Prostate gland (tissue), 2 donors: ENCODE results near the gene ARSJ.

Source experiments
- POLR2A ChIP-seq: fragments of 450-650 bp; IDR thresholded peaks from one replicate; pipeline ENCODE4 v1.6.1; 2016; ENCODE audit warnings: antibody characterized with exemption, mild to moderate bottlenecking
- POLR2AphosphoS5 ChIP-seq: sonication (generic); formaldehyde crosslinking; IDR thresholded peaks from one replicate; pipeline ENCODE4 v1.6.1; 2017; ENCODE audit warnings: antibody characterized with exemption
- TF ChIP-seq, protein P1 (sequence below), 4 experiments: fragments of 200-600 bp in 2 of 4; fragments of 450-650 bp in 2 of 4; sonication (generic) in 2 of 4; IDR thresholded peaks; 1 replicate in 3 of 4; 2 replicates in 1 of 4; pipeline ENCODE4 v1.5.1; 2016 to 2019; ENCODE audit warnings: antibody characterized with exemption in 4 of 4, mild to moderate bottlenecking in 2 of 4, moderate library complexity in 2 of 4

DNA sequence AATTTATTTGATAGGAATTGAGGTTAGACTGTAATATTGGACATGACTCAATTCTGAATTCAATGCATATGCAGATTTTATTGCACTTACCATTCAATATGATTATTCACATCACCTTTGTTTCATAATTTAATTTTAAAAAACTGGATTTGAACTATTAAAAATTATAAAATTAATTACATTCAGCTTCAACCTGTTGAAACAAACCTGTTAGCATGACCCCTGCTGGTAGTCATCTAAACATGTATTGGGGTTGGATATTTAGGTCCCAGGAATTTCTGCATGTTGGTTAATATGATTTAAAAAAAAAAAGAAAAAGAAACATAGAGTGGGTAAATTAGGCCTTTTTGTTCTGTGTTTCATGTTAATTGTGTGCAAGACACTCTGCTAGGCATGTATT, 85.9 kb downstream of the ARSJ start:
- TF ChIP-seq, protein P1, sequence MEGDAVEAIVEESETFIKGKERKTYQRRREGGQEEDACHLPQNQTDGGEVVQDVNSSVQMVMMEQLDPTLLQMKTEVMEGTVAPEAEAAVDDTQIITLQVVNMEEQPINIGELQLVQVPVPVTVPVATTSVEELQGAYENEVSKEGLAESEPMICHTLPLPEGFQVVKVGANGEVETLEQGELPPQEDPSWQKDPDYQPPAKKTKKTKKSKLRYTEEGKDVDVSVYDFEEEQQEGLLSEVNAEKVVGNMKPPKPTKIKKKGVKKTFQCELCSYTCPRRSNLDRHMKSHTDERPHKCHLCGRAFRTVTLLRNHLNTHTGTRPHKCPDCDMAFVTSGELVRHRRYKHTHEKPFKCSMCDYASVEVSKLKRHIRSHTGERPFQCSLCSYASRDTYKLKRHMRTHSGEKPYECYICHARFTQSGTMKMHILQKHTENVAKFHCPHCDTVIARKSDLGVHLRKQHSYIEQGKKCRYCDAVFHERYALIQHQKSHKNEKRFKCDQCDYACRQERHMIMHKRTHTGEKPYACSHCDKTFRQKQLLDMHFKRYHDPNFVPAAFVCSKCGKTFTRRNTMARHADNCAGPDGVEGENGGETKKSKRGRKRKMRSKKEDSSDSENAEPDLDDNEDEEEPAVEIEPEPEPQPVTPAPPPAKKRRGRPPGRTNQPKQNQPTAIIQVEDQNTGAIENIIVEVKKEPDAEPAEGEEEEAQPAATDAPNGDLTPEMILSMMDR (IDR thresholded peaks at IDR 0.05), result no peak
- TF ChIP-seq POLR2AphosphoS5 (no peak), POLR2A (no peak)
